ENCODE data around the gene NSG2.

DNA sequence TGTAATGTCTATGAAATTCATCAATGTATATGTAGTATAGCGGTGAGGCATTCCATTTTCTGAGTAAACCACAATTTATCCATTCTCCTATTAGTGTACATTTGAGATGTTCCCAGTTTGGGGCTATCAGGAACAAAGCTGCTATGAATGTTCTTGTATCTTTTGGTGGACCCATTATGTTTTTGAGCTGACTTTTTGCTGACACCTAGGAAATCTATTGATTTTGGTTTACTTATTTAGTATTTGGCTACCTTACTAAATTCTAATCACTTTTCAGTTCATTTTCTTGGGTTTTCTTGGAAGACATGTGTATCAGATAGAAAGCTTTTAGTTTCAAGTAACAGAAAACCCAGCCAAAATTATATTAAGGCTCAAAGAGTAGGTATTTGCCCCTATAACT, 13.7 kb downstream of the NSG2 start:
- TF ChIP-seq POLR2A (IDR thresholded peaks at IDR 0.05) (no peak), CTCF (IDR thresholded peaks at IDR 0.05 in 4 of 5, conservative IDR thresholded peaks at IDR 0.05 in 1 of 5) (no peak)
